ENCODE results near the gene SULT1E1.

The SULT1E1 gene

GRCh38 chr4:69799337-69799736 is 60.6 kb downstream of the SULT1E1 start:
- Histone ChIP-seq H3K36me3 (ENCODE audit: control insufficient read depth, insufficient read depth, low read length) (no peaks in the 10 kb centered on the region), H3K4me1 (ENCODE audit: control insufficient read depth, insufficient read depth, low read length) (no peaks in the 10 kb centered on the region), H3K27ac (ENCODE audit: low read depth, low read length) (no peak overlapping the region), H3K9me3 (ENCODE audit: control insufficient read depth, insufficient read depth, low read length) (no peaks in the 10 kb centered on the region), H3K27me3 (ENCODE audit: control insufficient read depth, insufficient read depth, low read length) (no peaks in the 10 kb centered on the region), H3K9ac (ENCODE audit: low read depth, low read length) (no peak overlapping the region), H3K4me3 (ENCODE audit: low read depth, low read length) (no peak overlapping the region)

DNA sequence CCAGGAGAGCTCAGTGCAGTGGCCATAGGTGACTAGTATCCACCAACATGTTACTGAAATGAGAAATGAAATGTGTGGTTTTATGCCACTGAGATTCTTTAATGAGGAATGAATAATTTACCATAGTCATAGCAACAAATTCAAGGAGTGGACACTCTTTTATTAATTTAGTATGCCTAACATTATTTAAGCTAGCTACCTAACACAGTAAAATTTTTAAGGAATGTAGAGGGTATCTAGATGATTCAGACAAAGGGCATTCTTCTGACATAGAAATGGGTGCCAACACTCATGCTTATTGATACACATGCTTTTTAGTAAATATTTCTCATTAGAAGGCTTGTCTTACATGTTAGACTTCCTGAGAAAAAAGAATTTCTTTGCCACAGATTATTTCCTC is 66.2 kb downstream of the SULT1E1 start:
- Histone ChIP-seq H3K4me3 (ENCODE audit: low read depth, low read length) (no peak overlapping the region), H3K9ac (ENCODE audit: low read depth, low read length) (no peak overlapping the region), H3K36me3 (ENCODE audit: control insufficient read depth, insufficient read depth, low read length) (no peaks in the 10 kb centered on the region), H3K4me1 (ENCODE audit: control insufficient read depth, insufficient read depth, low read length) (no peaks in the 10 kb centered on the region), H3K27ac (ENCODE audit: low read depth, low read length) (no peak overlapping the region), H3K27me3 (ENCODE audit: control insufficient read depth, insufficient read depth, low read length) (no peaks in the 10 kb centered on the region), H3K9me3 (ENCODE audit: control insufficient read depth, insufficient read depth, low read length) (no peaks in the 10 kb centered on the region)
